GM19438 (cell line): ENCODE measurements around the gene BID.

Experiments
- ATAC-seq: cut with Tn5 transposase; IDR thresholded peaks from one replicate; pipeline ENCODE4 v1.9.1; 2021; ENCODE audit warnings: low read depth; ENCODE audit not compliant: unreplicated experiment

BID gene

GRCh38 chr22:17785185-17786184, 11.2 kb upstream of the BID start:
- no peak for ATAC-seq

- ATAC-seq: no peak
These were observed 10.5 kb upstream of the BID start for GRCh38 chr22:17784776-17785175.

- ATAC-seq: no peak
These were observed 9.7 kb upstream of the BID start for GRCh38 chr22:17783773-17784480.

DNA sequence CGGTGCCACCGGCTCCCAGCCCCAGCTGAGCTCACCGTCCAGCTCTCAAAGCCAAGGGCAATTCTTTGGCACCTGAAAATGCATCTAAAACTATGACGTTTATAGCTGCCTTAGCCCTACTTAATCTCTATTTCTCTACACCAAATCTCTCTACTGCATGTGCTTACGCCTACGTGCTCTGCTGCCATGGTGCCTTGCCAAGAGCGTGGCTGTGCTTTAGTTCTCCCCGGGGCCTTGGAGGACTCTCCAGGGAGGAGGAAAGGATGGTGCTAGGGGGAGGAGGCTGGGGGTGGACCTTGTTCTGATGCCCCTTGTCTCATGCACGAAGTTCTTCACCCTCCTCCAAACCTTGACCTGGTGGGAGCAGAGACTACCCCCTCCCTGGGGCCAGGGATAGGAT, 9.0 kb upstream of the BID start:
- ATAC-seq: no peak

DNA sequence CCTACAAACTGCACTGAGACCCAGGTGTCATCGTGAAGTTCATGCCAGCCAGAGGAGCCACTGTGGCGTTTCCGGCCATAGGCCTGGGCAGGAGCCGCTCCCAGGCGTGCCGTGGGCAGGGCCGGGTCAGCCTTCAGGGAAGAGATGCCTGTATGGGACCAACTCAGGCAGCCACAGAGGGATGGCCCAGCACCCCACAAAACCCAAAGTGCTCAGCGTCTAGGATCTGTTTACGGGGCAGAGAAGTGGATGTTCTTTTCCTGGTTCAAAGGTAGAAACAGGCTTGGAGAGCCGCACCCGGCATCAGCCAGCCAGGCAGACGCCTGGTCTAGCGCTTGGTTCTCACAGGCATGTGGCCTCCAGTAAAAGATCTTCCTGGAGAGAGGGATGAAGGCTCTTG, 8.4 kb upstream of the BID start:
- no peak for ATAC-seq

- no peak for ATAC-seq
These were observed 7.9 kb upstream of the BID start for GRCh38 chr22:17782158-17782557.

- no peak for ATAC-seq
These were observed 7.2 kb upstream of the BID start for GRCh38 chr22:17781319-17782031.

DNA sequence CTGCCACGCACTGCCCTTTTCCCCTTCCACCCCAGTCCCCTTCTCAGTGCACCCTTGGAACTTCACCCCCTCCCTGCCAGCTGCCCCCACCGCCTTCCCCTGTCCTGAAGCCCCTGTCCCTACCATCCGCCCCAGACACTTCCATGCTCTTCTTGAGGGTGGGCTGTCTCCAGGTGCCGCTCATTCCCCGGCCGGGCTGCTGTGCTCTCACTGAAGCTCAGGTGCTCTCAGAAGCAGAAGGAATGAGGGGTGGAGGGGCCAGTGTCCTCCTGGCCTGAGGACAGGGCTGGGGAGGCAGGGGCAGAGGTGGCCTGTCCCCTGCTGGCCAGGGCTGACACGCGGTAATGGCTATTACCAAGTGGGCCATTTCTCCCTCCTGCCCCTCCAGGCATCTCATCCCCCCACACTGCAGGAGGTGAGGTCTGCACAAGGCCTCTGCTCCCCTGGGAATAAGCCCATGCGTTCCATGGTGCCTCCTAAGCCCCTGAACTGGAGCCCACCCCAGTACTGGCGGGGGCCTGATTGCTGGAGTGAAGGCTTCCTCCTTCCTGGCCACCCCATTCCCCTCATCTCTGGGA, 6.6 kb upstream of the BID start:
- no peak for ATAC-seq

DNA sequence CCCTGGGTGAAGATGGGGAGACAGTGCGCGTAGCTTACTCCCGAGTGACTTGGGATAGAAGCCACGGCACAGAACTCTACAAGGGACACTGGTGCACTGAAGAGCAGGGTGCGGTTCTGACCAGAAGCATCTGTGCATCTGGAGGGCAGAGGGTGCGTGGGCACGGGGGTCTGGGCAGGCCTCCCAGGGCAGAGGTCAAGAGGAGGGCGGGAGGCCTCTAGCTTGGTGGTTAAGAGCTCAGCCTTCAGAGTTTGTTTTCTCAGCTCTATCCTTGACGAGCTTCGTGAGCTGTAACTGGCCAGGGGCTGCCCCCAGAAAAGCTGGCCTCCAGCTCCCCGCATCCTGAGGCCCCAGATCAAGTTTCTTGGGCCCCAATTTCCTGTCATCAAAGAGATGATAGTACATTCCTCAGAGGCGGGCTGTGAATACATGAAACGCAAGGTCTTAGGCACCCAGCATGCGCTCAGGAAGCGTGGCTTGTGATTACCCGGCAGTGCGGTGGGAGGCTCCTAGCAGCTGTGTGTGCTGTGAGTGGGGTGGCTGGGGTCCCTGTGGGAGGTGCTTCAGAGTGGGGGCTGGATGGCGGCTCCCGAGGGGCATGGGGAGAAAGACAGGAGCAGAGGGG, 6.0 kb upstream of the BID start:
- ATAC-seq: no peak

- no peak for ATAC-seq
These were observed 5.2 kb upstream of the BID start for GRCh38 chr22:17779286-17780115.

DNA sequence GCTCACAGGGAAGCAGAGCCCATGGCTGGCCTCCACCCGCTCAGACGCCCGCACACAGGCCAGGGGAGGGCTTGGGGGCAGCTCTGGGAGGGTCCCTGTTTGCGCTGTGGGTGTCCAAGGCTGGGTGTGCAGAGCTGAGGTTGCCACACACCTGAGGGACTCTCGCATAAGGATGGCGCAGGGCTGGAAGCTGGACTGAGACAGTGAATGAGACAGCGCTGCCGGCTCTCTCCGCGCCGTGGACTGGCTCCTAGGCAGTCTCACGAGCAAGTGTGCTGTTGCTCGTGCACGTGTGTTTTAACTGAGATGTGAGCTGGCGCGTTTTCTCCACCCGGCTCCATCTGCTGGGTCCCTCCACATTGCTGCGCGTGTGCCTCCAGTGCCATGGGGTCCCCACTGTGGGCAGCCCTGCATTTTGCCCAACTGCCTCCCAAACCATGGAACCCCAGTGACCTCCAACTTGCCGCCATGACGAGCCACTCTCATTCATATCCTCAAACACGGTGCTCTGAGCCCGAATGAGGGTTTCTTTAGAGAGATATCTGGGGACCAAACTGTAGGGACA, 4.2 kb upstream of the BID start:
- ATAC-seq: no peak

DNA sequence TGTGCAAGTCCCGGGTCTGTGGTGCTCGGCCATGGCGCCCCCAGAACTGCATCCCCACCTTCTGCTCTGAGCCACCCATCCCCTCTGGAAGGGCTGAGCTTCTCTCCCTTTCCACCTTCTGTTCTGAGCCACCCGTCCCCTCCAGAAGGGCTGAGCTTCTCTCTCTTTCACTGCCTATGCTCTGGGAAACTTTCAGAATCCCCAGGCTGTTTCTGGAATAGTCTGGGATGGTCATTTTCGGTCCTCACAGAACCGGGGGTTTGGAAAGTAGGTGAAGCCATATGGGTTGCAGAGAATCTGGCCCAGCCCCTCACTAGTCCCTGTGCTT, 3.4 kb upstream of the BID start:
- no peak for ATAC-seq

- ATAC-seq: peak; percentile 34
These were observed 2.9 kb upstream of the BID start for GRCh38 chr22:17777005-17777716.

GRCh38 chr22:17775781-17776465, 1.7 kb upstream of the BID start:
- no peak for ATAC-seq

DNA sequence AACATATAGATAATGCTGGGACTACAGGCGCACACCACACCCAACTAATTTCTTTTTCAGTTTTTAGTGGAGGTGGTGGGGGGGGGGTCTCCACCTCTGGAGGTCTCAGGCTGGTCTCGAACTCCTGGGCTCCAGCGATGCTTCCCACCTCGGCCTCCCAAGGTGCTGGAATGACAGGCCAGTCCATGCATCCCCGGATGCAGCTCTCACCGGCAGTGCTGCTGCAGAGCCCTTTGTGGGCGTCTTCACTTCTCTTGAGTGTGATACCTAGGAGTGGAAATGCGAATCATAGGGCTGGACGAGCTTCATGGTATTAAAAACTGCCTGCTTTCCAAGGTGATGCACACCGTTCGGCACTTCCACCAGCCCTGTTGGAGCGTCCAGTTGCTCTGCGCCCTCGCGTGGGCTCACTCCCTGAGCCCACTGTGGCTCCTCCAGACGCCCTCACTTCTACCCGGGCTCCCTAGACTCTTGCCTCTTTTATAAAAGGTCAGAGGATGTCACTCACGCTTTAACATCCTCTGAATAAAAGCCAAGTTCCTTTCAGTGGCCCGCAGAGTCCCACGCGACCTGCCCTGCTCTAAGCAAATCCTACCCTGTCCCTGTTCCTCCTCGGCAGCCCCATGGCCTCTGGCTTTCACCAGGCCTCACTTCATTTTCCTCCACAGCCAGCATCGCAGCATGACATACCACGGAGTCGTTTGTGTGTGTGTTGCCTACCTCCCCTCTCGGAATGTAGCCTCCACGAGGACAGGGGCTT, 837 bp upstream of the BID start:
- no peak for ATAC-seq

GRCh38 chr22:17773606-17774205, 563 bp downstream of the BID start:
- ATAC-seq: peak; percentile 35
